Endometrial microvascular endothelial cells (primary cell): ENCODE results near the gene GRAPL. TPM values are rescaled to one million over a fixed set of nuclear protein-coding genes. Genes with fewer than 3 reads are reported as not detected.
"Not testable (repeated sequence)": the region's sequence is repeated elsewhere in the genome, so short reads cannot be mapped to it uniquely, and the experiment has no call there.

ENCODE experiments used
- in situ Hi-C: cut with HindIII; loops from 2 replicates; pipeline ENCODE4 v1.10.0; 2017; ENCODE audit warnings: low sequenced_read_pairs, low pct_unique_long_range_greater_than_20kb; ENCODE audit errors: inconsistent ontology term
- total RNA-seq: library from RNA; depleted of rRNA; stranded (reverse); fragments of >200 nt; gene quantifications from one replicate; pipeline ENCODE4 v1.2.3, GENCODE V29; 2015; ENCODE audit errors: inconsistent ontology term

Gene GRAPL
- total RNA-seq, result 3.5 TPM

DNA sequence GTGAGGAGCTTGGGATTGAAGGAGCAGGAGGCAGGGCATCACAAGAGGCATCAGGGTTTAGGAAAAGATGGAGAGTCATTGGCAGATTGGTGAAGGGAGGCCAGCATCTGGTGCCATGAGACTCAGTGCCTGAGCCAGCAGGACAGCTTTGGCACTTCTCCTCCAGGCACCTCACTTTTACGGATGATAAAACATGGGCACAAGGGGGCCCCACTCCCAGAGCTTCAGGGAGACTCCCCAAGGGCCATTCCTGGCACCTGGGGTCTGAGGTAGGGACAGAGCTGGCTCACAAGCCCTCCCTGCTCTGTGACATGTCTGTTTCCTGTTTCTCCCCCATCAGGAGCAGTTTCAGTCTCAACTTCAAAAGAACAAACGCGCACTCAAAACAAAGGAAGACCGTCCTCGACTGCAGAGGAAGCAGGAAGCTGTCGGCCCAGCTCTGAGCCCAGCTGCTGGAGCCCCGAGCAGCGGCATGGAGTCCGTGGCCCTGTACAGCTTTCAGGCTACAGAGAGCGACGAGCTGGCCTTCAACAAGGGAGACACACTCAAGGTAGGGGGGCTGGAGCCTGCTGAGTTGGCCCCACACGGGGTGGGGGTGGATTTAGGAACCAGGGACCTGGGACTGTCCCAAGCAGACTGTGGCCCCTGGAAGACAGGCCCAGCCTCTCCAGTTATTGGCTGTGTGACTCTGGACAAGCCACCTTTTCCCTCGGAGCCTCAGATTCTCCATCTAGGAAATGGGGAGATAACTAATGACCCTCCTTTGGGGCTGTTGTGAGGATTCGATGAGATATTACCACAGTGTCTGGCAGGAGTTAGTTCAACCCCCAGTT, at the start of gene GRAPL:
Gene GRAPL, plus strand, starts transcription at position 442 of the 833 bp plus-strand sequence. Its CDS starts 31 bp downstream, at position 473.
- in situ Hi-C loops, result not testable (repeated sequence)

DNA sequence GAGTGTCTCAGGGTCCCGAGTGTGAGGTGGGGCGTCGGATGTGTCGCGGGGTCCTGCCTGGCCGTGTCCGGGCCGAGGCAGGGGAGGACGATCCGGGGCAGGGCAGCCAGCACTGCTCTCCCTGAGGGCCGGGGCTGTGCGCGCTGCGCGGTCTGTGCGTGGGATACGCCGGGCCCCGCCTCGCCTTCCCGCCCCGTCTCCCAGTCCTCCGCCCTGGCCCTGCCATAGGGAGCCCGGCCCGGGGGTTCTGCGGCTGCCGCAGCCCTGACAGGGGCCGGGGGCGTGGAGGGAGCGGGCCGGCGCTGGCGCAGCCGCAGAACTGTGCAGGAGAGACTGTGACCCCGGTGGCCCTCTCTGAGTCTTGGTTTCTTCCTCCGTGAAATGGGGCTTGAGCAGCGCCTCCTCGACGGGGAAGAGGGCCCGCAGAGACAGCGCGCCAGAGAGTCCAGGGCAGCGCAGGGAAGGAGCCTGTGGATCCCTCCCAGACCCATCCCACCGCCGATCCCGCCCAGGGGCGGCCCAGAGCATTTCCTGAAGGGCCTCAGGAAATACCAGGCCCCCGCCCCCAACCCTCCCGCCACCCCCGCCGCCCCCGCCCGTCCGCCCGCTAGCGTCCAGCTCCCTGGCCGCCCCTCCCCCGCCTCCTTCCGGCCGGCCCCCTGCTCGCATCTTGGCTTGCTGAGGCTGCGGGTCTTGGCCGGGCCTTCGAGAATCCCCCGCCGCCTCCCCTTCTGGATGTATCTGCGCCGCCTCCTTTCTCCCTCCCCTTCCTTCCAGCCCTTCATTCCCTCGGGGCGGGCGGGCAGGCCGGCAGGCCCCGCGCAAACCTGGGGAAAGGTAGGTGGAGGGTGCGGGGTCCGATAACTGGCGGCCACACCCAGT, 38.3 kb upstream of the GRAPL start:
- in situ Hi-C loops, result not testable (repeated sequence)

DNA sequence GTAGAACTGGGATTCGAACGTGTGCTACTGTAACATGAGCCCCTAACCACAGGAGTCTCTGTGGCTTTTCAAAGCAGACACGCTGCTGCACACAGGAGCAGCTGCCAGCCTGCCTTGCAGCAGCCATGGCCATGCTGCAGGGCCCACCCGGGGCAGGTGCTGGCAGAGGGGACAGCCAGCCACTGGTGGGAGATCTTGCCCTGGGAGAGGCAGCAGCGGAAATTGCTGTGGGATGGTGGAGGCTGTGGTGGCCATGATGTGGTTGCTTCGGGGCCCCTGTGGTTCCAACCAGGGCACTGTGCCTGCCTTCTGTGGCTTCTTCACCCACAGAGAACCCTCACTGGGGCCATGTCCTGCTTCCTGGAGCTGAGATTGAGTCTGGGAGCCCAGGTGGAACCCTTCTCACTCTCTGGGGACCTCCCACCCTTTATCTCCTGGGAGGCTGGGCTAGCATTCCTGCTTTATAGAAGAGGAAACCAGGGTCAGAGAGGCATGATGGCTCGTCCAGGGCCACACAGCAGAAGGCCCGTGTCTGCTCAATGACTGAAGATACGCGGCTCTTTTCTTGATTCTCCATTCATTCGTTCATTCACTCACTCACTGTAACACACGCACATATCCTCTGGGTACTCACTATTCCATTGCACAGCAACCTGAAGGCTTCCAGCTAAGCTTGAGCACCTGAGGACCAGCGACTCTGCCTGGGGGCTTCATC, 37.2 kb upstream of the GRAPL start:
- in situ Hi-C loops, result not testable (repeated sequence)

GRCh38 chr17:19092737-19093683, 34.4 kb upstream of the GRAPL start:
- in situ Hi-C loops, result not testable (repeated sequence)

- in situ Hi-C loops, result not testable (repeated sequence)
Observed at GRCh38 chr17:19093684-19094438, 33.5 kb upstream of the GRAPL start.

DNA sequence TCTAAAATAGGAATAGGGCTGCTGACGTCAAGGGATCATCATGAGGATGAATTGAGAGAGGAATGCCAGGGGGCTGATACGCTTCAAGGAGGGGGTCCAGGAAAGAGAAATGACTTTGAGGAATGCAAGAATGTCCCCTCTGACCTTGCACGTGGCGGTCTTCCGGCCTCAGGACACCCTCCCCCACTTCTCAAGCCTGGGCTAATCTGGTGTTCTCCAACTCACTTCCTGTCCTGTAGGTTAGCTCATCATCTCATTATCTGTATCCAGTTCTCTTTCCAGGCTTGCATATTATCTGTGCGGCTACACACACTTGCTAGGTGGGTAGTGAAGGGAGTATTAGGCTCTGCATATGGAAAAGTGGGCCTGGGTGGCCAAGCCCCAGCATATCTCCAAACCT, 18.9 kb upstream of the GRAPL start:
- in situ Hi-C loops, result not testable (repeated sequence)

DNA sequence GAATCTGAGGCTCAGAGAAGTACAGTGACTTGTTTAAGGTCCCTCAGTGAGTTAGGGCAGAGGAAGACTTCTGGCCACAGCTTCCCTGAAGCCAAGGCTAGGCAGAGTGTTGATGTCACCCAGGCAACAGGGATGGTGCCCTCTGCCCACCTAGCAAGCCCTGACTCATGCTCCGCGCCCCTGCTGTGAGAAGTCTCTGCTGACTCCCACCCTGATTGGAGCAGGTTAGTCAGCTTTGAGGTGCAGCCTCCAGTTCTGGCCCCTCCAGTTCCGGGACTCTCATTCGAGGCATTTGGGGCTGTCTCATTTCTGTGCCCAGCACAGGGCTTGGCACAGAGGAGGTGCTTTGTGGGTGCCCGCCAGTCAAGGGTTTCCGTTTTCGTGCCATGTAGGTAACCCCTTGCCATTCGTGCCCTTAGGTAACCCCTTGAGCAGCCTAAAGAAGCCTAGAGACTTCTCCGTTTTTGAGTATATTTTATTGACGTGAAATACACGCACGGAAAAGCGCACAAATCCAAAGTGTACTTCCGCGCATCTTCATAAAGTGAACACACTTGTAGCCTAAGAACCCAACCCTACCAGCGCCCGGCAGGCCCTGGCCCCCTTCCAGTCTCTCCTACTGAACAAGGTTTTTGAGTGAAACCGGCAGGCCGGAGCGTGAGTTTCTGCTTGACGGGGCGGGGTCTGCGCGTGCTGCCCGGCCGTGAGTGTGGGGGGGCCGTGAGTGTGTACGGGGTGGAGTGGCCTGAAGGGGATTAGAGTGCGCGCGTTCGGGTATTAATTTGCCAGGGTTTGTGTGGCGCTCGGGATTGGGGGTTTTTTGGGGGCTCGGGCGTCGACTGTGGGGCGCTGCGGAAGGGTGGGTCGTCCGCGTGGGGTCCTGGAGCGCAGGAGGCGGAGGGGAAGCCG, 16.9 kb upstream of the GRAPL start:
- in situ Hi-C loops, result not testable (repeated sequence)

- in situ Hi-C loops, result not testable (repeated sequence)
Observed at GRCh38 chr17:19111111-19111711, 16.2 kb upstream of the GRAPL start.

- in situ Hi-C loops, result not testable (repeated sequence)
Observed at GRCh38 chr17:19111801-19112458, 15.5 kb upstream of the GRAPL start.

GRCh38 chr17:19112459-19112826, 14.9 kb upstream of the GRAPL start:
- in situ Hi-C loops, result not testable (repeated sequence)

GRCh38 chr17:19118695-19119094, 8.7 kb upstream of the GRAPL start:
- in situ Hi-C loops, result not testable (repeated sequence)

- in situ Hi-C loops, result not testable (repeated sequence)
Observed at GRCh38 chr17:19125289-19125688, 2.1 kb upstream of the GRAPL start.

DNA sequence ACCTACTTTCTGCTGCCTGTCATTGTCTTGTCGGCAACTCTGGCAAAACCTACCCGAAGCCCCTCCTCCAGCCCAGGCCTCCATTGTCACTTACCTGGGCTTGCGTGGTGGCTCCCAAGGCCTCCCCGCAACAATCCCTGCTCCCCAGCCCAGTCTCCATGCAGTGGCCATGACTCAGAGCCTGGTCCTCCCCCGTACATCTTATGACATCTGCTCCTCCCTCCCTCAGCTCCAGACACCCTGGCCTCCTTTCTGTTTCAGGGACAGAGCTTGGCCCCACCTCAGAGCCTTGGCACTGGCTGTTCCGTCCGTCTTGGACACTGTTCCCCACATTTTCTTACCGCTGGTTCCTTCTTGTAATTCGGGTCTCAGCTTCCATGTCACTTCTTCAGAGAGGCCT, 2.1 kb downstream of the GRAPL start:
- in situ Hi-C loops, result not testable (repeated sequence)

- in situ Hi-C loops, result not testable (repeated sequence)
Observed at GRCh38 chr17:19131108-19131507, 3.7 kb downstream of the GRAPL start.

- in situ Hi-C loops, result not testable (repeated sequence)
Observed at GRCh38 chr17:19131772-19132171, 4.4 kb downstream of the GRAPL start.

GRCh38 chr17:19133793-19134192, 6.4 kb downstream of the GRAPL start:
- in situ Hi-C loops, result not testable (repeated sequence)
